NCI-H524 treated with DMSO at 0.1 percent for 48 hours (cell line): ENCODE data around the gene NXNL1.

Source experiments
- DNase-seq: peaks from one replicate; lab custom pipeline; 2025; lab: John Stamatoyannopoulos, UW

The NXNL1 gene

GRCh38 chr19:17455308-17456123 lies 5.2 kb downstream of the NXNL1 start:
- DNase-seq, result no peak

GRCh38 chr19:17454576-17455071 lies 6.1 kb downstream of the NXNL1 start:
- DNase-seq, result no peak

DNA sequence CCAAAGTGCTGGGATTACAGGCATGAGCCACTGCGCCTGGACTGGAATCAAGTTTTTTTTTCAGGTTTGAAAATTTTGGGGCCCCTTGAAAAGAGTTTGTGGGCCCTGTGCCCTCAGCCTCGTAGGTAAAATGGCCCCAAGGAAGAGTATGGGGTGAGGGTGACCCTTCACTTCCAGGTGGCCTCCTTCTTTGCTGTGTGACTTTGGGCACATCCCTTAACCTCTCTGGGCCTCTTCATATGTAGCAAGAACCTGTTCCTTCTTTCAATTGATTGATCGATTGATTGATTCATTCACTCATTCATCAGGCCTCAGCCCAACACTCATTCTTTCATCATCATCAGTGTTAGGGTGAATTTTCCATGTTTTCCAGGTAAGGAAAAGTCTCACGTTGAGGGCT lies 8.9 kb downstream of the NXNL1 start:
- DNase-seq, result no peak

- DNase-seq, result no peak
Observed at GRCh38 chr19:17450264-17451075, 10.3 kb downstream of the NXNL1 start.

DNA sequence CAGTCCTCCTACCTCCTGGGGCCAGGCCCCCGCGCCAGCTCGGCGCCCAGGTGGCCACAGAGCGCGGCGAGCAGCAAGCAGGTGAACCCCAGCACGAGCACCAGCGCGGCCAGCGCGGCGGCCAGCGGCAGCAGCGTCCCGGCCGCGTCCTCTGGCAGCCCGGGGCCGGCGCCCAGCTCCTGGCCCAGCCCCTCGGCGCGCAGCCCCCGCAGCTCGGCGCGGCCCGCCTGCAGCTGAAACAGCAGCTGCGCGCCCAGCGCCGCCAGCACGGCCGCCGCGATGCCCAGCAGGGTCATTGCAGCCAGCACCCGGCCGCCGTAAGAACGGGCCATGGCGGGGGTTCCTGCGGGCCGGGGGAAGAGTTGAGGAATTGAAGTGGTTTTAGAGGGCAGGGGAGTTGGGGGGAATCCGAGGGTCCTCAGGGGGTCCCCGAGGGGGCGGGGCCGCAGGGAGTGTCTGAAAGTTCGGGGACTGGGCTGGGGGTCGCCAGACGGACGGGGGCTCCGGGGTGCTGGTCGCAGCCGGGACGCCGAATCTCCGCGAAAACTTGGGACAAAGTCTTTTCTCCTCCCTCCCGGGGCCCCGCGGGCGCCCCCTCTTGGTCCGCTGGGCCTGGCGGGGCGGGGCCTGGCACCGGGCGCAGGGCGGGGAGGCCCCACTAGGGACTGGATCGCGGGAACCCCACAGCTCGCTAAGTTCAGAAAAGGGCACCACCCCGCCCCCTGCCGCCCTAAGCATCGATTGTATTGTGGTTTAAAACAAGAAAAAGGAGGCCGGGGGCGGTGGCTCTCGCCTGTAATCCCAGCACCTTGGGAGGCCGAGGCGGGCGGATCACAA lies 12.4 kb downstream of the NXNL1 start, which contains the start of gene TMEM221:
TSS of gene TMEM221 (minus strand) at position 538 of the 837 bp plus-strand sequence. CDS start at position 332, 206 bp downstream.
- DNase-seq, result no peak

- no peak for DNase-seq
Observed at GRCh38 chr19:17447704-17448130, 13.0 kb downstream of the NXNL1 start.

- DNase-seq, result no peak
Observed at GRCh38 chr19:17445526-17446165, 15.1 kb downstream of the NXNL1 start.

DNA sequence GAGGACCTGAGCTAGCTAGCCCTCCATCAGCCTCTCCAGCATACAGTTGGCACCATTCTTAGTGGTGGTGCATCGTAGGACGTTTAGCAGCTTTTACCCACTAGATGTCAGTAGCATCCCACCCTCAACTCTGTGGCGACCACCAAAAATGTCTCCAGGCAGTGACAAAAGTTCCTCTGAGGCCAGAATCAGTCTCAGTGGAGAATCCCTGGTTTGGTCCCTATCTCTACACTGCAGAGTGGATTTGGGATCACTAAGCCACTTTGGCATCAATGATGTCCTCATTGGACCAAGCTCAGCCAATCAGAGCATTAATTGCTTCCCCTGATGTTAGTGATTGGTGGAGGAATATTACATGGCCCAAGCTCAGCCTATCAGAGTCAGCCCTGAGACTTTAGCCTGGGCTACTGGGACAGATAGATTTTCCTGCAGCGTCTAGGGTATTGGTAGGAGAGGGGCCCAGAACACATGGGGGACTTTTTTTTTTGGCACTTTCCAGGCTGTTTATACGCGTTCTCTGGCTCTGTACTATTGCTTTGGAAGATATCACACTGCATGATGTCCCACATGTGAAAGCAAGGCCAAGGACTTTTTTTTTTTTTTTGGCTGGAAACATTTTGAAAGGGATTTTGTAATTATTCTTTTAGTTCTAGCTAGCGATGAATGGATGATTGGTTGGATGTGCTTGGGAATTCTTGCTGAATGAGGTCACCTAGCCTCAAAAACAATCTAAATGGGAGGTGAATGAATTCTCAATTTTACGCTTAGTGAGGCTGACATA lies 19.3 kb downstream of the NXNL1 start:
- no peak for DNase-seq

- DNase-seq, result no peak
Observed at GRCh38 chr19:17436874-17437267, 23.9 kb downstream of the NXNL1 start.

GRCh38 chr19:17436094-17436873 lies 24.4 kb downstream of the NXNL1 start:
- no peak for DNase-seq

- no peak for DNase-seq
Observed at GRCh38 chr19:17435218-17435617, 25.5 kb downstream of the NXNL1 start.

- no peak for DNase-seq
Observed at GRCh38 chr19:17431417-17431816, 29.3 kb downstream of the NXNL1 start.

- DNase-seq, result no peak
Observed at GRCh38 chr19:17429641-17430113, 31.0 kb downstream of the NXNL1 start.

GRCh38 chr19:17424743-17425365 lies 35.9 kb downstream of the NXNL1 start:
- no peak for DNase-seq

- no peak for DNase-seq
Observed at GRCh38 chr19:17423429-17424208, 37.1 kb downstream of the NXNL1 start.

DNA sequence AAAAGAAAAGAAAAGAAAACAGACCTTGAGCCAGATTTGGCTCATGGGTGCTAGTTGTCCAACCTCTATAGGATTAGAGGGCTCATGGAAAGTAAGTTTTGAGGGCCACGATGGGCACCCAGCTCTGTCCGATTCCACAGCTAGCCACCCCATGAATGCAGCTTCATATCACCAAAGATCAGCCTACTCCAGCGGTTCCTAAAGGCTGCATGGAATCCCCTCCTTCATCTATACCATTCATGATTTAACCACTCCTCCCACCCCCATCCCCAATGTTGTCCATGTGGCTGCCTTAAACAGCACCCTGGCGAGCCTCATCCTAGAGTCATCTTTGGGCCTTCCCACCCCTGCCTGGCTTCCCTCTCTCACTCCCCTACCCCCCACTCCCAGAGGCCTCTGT lies 38.8 kb downstream of the NXNL1 start:
- no peak for DNase-seq

- DNase-seq, result no peak
Observed at GRCh38 chr19:17420475-17420924, 40.2 kb downstream of the NXNL1 start.
